HG03460 (cell line): ENCODE results near the gene OSBPL1A.

ENCODE experiments used
- ATAC-seq: cut with Tn5 transposase; IDR thresholded peaks from one replicate; pipeline ENCODE4 v1.9.1; 2021; ENCODE audit not compliant: unreplicated experiment

The OSBPL1A gene

GRCh38 chr18:24344509-24344908 lies 53.1 kb downstream of the OSBPL1A start:
- ATAC-seq: no peak

DNA sequence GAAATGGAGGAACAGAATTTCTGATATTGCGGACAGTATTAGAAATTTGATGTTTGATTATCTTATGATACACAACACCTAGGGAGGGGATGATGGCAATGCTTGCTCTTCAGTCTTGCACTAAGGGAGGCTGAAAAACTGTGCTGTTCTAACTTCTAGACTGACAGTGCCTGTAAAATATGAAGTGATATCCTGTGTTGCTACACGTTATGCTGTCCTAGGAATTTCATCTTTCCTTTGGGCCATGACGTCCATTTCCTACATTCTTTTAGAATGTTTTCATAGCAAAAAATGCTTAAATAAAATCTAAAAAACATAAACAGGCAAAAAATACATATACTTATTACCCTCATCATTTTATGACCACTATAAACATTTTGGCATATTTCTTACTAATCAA lies 55.3 kb downstream of the OSBPL1A start:
- no peak for ATAC-seq

- ATAC-seq: no peak
Observed at GRCh38 chr18:24341361-24341760, 56.3 kb downstream of the OSBPL1A start.

- ATAC-seq: no peak
Observed at GRCh38 chr18:24333084-24333483, 64.5 kb downstream of the OSBPL1A start.

DNA sequence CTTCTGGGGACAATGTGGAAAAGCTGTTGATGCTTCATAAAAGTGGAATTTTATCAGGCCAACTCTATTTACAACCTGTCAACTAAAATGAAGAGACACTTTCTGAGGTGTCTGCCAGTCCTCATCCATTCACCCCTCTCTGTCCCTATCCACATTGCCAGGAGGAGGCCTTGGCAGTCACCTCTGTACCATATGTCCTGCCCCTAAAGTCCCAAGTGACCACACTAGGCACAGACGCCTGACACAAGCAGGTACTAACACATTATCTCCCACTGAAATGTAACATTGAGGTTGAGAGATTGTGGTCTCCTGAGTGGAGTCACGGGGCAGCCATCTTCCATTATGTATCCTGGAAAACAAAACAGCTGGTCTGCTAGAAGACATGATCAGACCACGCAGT lies 71.4 kb downstream of the OSBPL1A start:
- ATAC-seq: no peak

DNA sequence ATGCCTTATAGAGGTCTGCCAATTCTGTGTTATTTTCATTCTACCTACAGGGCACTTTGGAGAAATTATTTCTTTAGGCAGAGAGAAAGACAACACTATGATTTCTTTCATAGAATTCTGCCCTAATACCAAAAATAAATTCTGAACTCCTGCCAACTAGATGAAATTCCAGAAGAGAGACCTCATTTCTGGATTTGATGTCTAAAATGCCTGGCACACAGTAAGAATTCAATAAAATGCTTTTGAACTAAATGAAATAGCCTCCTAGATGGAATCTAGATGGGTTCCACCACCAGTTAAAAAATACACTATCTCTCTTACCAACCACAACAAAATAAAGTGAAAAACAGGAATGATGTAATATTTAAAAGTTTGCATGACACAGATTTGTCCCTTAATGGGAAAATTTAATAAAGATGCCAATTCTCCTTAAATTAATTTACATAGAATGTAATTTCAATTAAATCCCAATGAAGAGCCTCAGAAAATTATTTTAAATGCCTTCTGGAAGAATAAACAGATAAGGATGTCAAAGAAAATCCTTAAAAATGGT lies 75.0 kb downstream of the OSBPL1A start:
- no peak for ATAC-seq

GRCh38 chr18:24321071-24321470 lies 76.6 kb downstream of the OSBPL1A start:
- ATAC-seq: no peak

DNA sequence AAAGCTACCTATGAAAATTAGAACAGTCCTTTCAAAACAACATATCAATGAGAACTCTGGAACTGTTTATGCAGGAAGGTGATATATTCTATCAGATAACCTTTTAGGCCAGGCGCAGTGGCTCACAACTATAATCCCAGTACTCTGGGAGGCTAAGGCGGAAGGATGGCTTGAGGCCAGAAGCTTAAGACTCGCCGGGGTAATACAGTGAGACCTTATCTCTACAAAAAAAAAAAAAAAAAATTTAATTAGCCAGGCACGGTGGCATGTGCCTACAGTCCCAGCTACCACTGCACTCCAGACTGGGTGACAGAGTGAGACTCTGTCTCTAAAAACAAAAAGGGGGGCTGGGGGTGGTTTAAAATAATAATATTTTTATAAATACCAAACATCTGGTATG lies 77.9 kb downstream of the OSBPL1A start:
- ATAC-seq: no peak

DNA sequence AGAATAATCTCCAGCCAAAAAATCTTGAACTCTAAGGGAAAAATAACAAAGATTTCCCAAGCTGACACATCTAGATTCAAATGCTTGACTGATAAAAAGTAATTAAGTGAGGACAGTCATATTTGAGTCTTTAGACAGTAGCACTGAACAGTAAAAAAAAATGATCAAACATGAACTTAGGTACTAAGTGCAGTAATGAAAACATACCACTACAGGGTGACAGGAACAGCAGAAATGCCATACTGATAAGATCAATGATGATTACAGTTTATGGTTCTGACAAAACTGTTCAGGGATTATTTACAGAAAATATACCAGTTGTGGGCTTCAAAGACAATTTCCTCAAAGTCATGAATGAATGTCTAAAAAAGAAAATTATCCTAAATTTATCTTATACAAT lies 80.3 kb downstream of the OSBPL1A start:
- ATAC-seq: no peak

DNA sequence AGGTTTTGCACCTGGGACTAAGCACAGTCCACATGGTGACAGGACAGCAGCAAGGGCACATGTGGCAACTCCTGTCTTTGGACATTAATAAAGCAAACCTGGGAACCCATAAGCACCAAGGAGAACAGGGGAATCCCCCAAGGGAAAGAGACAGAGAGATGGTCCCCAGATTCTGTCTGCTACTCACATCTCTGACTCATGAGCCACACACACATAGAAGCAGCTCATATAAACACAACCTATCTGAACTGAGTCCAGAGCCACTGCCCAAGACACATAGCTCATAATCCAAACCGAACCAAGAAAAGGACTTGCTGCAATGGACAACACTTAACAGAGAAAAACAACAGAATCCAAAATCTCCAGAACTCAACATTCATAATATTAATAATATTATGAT lies 82.5 kb downstream of the OSBPL1A start:
- no peak for ATAC-seq

DNA sequence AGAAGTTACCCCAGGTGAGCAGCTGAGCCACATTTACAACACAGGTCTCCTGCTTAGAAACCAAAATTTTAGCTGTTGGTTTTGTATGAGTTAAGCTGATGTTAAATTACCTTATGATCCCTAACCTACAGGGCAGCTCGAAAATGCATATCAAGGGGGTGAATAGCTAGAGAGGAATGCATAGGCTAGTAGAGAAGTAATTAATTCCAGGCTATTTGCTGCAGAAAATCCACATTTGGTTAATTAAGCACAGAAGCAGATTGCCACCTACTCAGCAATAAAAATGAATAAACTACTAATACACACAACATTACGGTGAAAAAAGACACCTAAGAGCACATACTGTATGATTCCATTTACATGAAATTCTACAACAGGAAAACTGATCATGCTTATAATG lies 91.4 kb downstream of the OSBPL1A start:
- ATAC-seq: no peak

GRCh38 chr18:24300703-24301102 lies 96.9 kb downstream of the OSBPL1A start:
- ATAC-seq: no peak

GRCh38 chr18:24296276-24296675 lies 101.3 kb downstream of the OSBPL1A start:
- ATAC-seq: no peak

- no peak for ATAC-seq
Observed at GRCh38 chr18:24293254-24293653, 104.4 kb downstream of the OSBPL1A start.

GRCh38 chr18:24278591-24278990 lies 119.0 kb downstream of the OSBPL1A start:
- no peak for ATAC-seq

DNA sequence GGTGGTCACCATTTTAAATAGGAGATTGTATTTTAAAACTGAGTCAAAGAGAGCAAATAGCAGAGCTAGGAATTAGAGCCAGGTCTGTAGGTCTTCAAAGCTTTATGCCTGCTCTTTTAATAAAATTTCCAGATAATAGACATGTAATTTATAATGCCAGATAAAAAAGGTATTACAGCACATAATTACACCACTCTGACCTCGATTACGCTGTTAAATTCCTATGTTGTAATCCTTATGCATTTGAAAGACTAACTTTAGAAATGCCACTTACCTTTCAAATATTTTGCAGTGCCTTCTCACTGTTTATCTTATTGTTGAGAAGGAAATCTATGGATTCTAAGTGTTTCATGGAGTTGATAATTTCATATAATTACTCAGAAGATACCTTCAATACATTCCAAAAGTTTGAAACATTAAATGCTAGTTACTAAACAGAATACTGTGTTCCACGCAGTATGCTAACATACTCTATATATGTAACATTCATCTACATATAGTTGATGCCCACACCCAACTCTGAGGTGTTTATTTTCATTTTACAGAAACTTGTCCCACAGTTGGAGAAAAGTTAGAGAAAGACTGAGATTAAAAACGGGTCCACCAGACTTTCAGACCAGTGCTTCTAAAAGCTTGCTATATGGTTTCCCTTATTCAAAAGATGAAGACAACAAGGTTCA lies 120.0 kb downstream of the OSBPL1A start:
- no peak for ATAC-seq

GRCh38 chr18:24276994-24277393 lies 120.6 kb downstream of the OSBPL1A start:
- ATAC-seq: no peak

DNA sequence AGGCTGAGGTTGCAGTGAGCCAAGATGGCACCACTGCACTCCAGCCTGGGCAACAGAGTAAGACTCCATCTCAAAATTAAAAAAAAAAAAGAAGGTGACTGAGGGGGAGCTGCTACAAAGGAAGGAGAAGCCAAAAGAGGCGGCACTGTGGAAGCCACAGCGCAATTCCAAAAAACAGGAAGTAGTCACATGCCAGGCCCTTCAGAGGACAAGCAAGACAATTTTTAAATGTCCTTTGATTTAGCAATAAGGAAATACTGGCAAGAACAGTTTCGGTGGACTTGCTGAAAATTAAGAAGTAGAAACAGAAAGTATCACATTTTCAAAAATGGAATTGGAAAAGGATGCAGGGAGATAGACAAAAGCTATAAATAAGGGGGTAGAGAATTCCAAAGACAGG lies 122.8 kb downstream of the OSBPL1A start:
- no peak for ATAC-seq

DNA sequence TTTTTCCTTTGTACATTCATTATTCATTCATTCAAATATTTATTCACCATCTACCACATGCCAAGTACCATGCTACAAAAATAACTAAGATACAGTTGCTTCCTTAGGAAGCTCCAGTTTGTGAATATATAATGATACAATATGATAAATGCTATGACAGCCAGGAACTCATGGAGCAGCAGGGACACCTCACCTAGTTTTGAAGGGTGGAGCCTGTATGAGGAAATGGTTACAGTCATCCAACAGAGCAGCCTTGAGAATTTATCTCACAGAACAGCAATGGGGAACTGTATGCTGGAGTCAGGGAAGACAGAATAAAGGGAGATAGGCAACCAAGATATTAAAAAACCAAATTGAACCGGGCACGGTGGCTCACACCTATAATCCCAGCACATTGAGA lies 124.0 kb downstream of the OSBPL1A start:
- ATAC-seq: no peak

DNA sequence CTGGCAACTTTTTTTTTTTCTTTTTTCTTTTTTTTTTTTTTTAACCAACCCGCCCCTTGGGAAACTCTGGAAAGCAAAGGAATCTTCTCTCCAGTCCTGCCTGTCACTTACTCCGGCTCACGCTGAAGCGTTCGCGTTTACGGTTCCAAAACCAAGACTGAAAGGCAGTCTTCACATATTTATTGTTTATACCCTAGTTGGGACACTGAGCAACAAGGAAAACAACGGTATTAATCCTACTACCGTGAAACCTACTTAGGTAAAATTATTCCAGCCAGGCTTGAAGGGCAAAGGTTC lies 125.4 kb downstream of the OSBPL1A start:
- ATAC-seq: no peak

GRCh38 chr18:24271381-24272228 lies 126.0 kb downstream of the OSBPL1A start:
- no peak for ATAC-seq

DNA sequence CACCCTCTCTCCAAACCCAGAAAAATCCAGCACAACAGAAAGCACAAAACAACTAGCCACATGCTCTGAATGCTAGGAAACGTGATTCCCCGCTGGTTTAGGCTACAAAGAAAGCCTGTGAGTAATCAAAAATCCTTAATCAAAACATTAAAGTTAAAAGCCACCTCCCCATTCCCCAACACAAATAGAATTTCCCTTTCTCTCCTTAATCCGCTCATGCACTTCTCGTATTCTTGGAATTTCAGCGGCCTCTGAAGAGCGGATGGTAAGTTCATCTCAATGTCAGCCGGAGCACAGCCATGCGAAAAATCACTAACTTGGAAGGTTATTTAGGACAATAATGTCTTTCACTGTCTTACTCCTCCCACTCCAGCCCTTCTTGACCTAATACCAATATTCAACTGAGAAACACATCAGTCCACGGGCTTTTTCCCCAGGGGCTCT lies 126.7 kb downstream of the OSBPL1A start:
- ATAC-seq: no peak
